K562 (cell line): ENCODE data around the gene DOCK1. TPM values are rescaled to one million over a fixed set of nuclear protein-coding genes. Genes with fewer than 3 reads are reported as not detected.

Experiments
- ATAC-seq: fragments of 200-7000 bp; cut with Tn5 transposase; 3 replicates; pipeline ENCODE4 v1.9.1; 2020; ENCODE audit warnings: moderate library complexity
- BruUV-seq: library from RNA; stranded (reverse); fragments of 400-500 nt; replicated peaks from 2 replicates; lab custom pipeline; 2021; lab: Mats Ljungman, UMichigan
- CTCF ChIA-PET: fragments of 300-600 bp; formaldehyde crosslinking; extraction: SDS; loops from one replicate; lab custom pipeline; 2021; ENCODE audit warnings: low intra/inter-chr PET ratio; lab: Yijun Ruan, JAX
- POLR2A ChIA-PET: fragments of 300-600, 350-650 bp; sonication (Branson Sonifier 250); formaldehyde crosslinking; extraction: SDS; loops from one replicate; lab custom pipeline; 2021; ENCODE audit warnings: antibody characterized with exemption, inconsistent platforms; lab: Yijun Ruan, JAX
- DNase-seq, 4 experiments: peaks; one replicate each; pipeline versions ENCODE4 v3.0.0 to v3.0.0-alpha.2; 2011 to 2018; ENCODE audit warnings: low spot score in 3 of 4, mixed read lengths in 3 of 4; ENCODE audit errors: extremely low read depth in 1 of 4
- FAIRE-seq: peaks from 2 replicates; lab custom pipeline; 2011; peaks lifted over from hg19 to GRCh38; lab: Jason Lieb, UNC
- H2AFZ ChIP-seq: 2 replicates; pipeline ENCODE4 v1.6.0; 2011; ENCODE audit warnings: low read depth, low read length, control low read depth, inconsistent platforms
- H3K27ac ChIP-seq: fragments of 200-600 bp; 3 replicates; pipeline ENCODE4 v1.8.0; 2011; ENCODE audit warnings: low read depth, mild to moderate bottlenecking, control low read depth, inconsistent platforms, low read length, moderate library complexity, mixed read lengths; ENCODE audit errors: extremely low read depth
- H3K27me3 ChIP-seq, 2 experiments: fragments of 300-600 bp in 1 of 2; 2 replicates in 1 of 2; 3 replicates in 1 of 2; pipeline versions ENCODE4 v1.6.0 to v1.8.0; 2011; ENCODE audit warnings: inconsistent platforms in 2 of 2, low read length in 2 of 2, mild to moderate bottlenecking in 1 of 2, mixed read lengths in 1 of 2, moderate library complexity in 1 of 2; ENCODE audit not compliant: control insufficient read depth in 2 of 2, insufficient read depth in 2 of 2
- H3K36me3 ChIP-seq: fragments of 300-600 bp; 3 replicates; pipeline ENCODE4 v1.8.0; 2011; ENCODE audit warnings: mild to moderate bottlenecking, low read length, inconsistent platforms; ENCODE audit not compliant: control insufficient read depth, insufficient read depth
- H3K4me1 ChIP-seq, 2 experiments: fragments of 200-600 bp in 1 of 2; replicated peaks in 1 of 2; 2 replicates in 1 of 2; 3 replicates in 1 of 2; pipeline versions ENCODE4 v1.5.1 to v1.8.0; 2011; ENCODE audit warnings: inconsistent platforms in 2 of 2, low read length in 2 of 2, mild to moderate bottlenecking in 1 of 2, mixed read lengths in 1 of 2, moderate library complexity in 1 of 2; ENCODE audit not compliant: control insufficient read depth in 2 of 2, insufficient read depth in 2 of 2
- H3K4me2 ChIP-seq: 2 replicates; pipeline ENCODE4 v1.6.1; 2011; ENCODE audit warnings: low read length, control low read depth, inconsistent platforms, mixed read lengths; ENCODE audit not compliant: insufficient read depth
- H3K4me3 ChIP-seq: fragments of 200-600 bp; sonication (generic), shearing (Covaris generic); 2 replicates; pipeline ENCODE4 v1.5.1; 2016; ENCODE audit warnings: control low read depth, inconsistent platforms
- H3K79me2 ChIP-seq: fragments of 200-600 bp; 3 replicates; pipeline ENCODE4 v1.8.0; 2011; ENCODE audit warnings: low read length, inconsistent platforms; ENCODE audit not compliant: control insufficient read depth, insufficient read depth
- H3K9ac ChIP-seq, 2 experiments: 2 replicates each; pipeline versions ENCODE4 v1.6.0 to v1.6.1; 2011; ENCODE audit warnings: low read depth in 2 of 2, low read length in 2 of 2, control low read depth in 1 of 2, inconsistent platforms in 1 of 2, mild to moderate bottlenecking in 1 of 2, mixed read lengths in 1 of 2; ENCODE audit not compliant: insufficient read depth in 1 of 2
- H3K9me1 ChIP-seq: one replicate; pipeline ENCODE4 v1.6.0; 2011; ENCODE audit warnings: inconsistent platforms, mild to moderate bottlenecking, low read length, moderate library complexity; ENCODE audit not compliant: control insufficient read depth, insufficient read depth
- H3K9me3 ChIP-seq: replicated peaks from 2 replicates; pipeline ENCODE4 v1.5.1; 2011; ENCODE audit warnings: low read depth, low read length, inconsistent platforms; ENCODE audit not compliant: control insufficient read depth, insufficient read depth
- H4K20me1 ChIP-seq: replicated peaks from 2 replicates; pipeline ENCODE4 v1.6.1; 2011; ENCODE audit warnings: low read length, inconsistent platforms, mixed read lengths; ENCODE audit not compliant: control insufficient read depth, insufficient read depth
- ETV5 ChIP-seq: sonication (generic); formaldehyde crosslinking; IDR thresholded peaks from 2 replicates; pipeline ENCODE4 v1.4.0; 2020; ENCODE audit warnings: low read depth, mild to moderate bottlenecking, missing genetic modification reagents
- GABPB1 ChIP-seq: sonication (generic); formaldehyde crosslinking; IDR thresholded peaks from 2 replicates; pipeline ENCODE4 v1.8.0; 2022; ENCODE audit warnings: mild to moderate bottlenecking, missing genetic modification reagents
- GTF2E2 ChIP-seq: fragments of 200-800 bp; sonication (Bioruptor generic); IDR thresholded peaks from 2 replicates; pipeline ENCODE4 v1.6.1; 2016; ENCODE audit warnings: missing genetic modification characterization, missing compliant biosample characterization
- HNRNPLL ChIP-seq: fragments of 200-400 bp; formaldehyde crosslinking; IDR thresholded peaks from 2 replicates; pipeline ENCODE4 v1.6.1; 2017; ENCODE audit warnings: low read length, low read depth, mild to moderate bottlenecking; ENCODE audit not compliant: poor library complexity, severe bottlenecking
- HOXB6 ChIP-seq: fragments of 250-450 bp; sonication (Bioruptor Pico); IDR thresholded peaks from 2 replicates; pipeline ENCODE4 v1.5.1; 2022; ENCODE audit warnings: mild to moderate bottlenecking, borderline replicate concordance
- MED1 ChIP-seq: sonication (generic); formaldehyde crosslinking; IDR thresholded peaks from 2 replicates; pipeline ENCODE4 v1.8.1; 2023; ENCODE audit warnings: missing genetic modification reagents, borderline replicate concordance
- POLR2AphosphoS2 ChIP-seq: IDR thresholded peaks from 2 replicates; pipeline ENCODE4 v1.6.1; 2012; ENCODE audit warnings: low read length, improper control_type of control experiment
- POLR3A ChIP-seq: IDR thresholded peaks from 2 replicates; pipeline ENCODE4 v1.6.1; 2011; ENCODE audit warnings: borderline replicate concordance, mild to moderate bottlenecking, moderate library complexity; ENCODE audit not compliant: insufficient read length, insufficient read depth; ENCODE audit errors: extremely low read depth
- SRSF3 ChIP-seq: fragments of 200-400 bp; formaldehyde crosslinking; IDR thresholded peaks from 2 replicates; pipeline ENCODE4 v1.6.1; 2016; ENCODE audit warnings: mild to moderate bottlenecking, low read length, moderate library complexity; ENCODE audit not compliant: insufficient read depth
- ZNF778 ChIP-seq: fragments of 450-650 bp; formaldehyde crosslinking; IDR thresholded peaks from 2 replicates; pipeline ENCODE4 v1.4.0; 2020; ENCODE audit warnings: mild to moderate bottlenecking, moderate library complexity
- whole genome bisulfite sequencing: fragments of 100-300 bp; shearing (Covaris generic); methylation state at CpG from one replicate; pipeline ENCODE4 v1.1.6; 2016; ENCODE audit warnings: low coverage, mixed read lengths; ENCODE audit not compliant: insufficient coverage; ENCODE audit errors: missing lambda C conversion rate; 5-methylcytosine and 5-hydroxymethylcytosine counted together
- in situ Hi-C: fragments of 300-500 bp; cut with MboI; formaldehyde crosslinking; loops from 4 replicates; pipeline ENCODE4 v1.15.0; 2018; ENCODE audit warnings: inconsistent platforms, mixed read lengths
- intact Hi-C: fragments of 100-400 bp; cut with micrococcal nuclease; formaldehyde crosslinking; loops from 2 replicates; pipeline ENCODE4 v1.14.2; 2022
- polyA plus RNA-seq, 8 experiments: library from polyadenylated mRNA; depleted of rRNA in 4 of 8; stranded (reverse) in 5 of 8; unstranded in 3 of 8; fragments of >200 nt; fragmentation: Nextera tagmentation in 2 of 8; fragmentation: Illumina TruSeq in 1 of 8; extraction: Ambion mirVana in 2 of 8; extraction: Trizol in 1 of 8; gene quantifications; 2 replicates each; pipeline versions ENCODE4 v1.2.1 to v1.2.3, GENCODE V29; 2011 to 2014; ENCODE audit warnings: inconsistent platforms in 1 of 8, missing spikeins in 1 of 8
- total RNA-seq, 7 experiments: library from RNA; depleted of rRNA in 6 of 7; stranded (reverse); fragments of >200 nt in 6 of 7; fragmentation: Illumina TruSeq in 2 of 7; extraction: Trizol in 2 of 7; gene quantifications; 2 replicates each; pipeline versions ENCODE4 v1.2.1 to v1.2.3, GENCODE V29; 2011 to 2021; ENCODE audit warnings: low replicate concordance in 1 of 7
- TF ChIP-seq, protein P1 (sequence below), 2 experiments: IDR thresholded peaks in 1 of 2; conservative IDR thresholded peaks in 1 of 2; 2 replicates each; pipeline ENCODE4 v1.6.1; 2016; ENCODE audit warnings: low read depth in 2 of 2, mild to moderate bottlenecking in 1 of 2, missing compliant biosample characterization in 1 of 2, missing genetic modification characterization in 1 of 2, moderate library complexity in 1 of 2

Gene DOCK1
- total and polyA plus RNA-seq, 9 of the 15 experiments (the other 6 are each of a cell fraction or from before 2014, with no cell fraction given): 0.31 TPM; not detected in 8

GRCh38 chr10:127300868-127301321 is 395.7 kb downstream of the DOCK1 start:
- Histone ChIP-seq H3K4me1 (no peaks in the 10 kb centered on the region), H3K4me3 (no peak overlapping the region), H3K79me2 (no peaks in the 10 kb centered on the region), H3K9me3 (no peaks in the 10 kb centered on the region), H3K9me1 (no peaks in the 10 kb centered on the region), H3K9ac (no peak overlapping the region), H4K20me1 (no peaks in the 10 kb centered on the region), H3K4me2 (no peak overlapping the region), H3K27me3 (no peaks in the 10 kb centered on the region), H2AFZ (no peak overlapping the region), H3K27ac (no peak overlapping the region), H3K36me3 (no peaks in the 10 kb centered on the region)
- TF ChIP-seq ZNF778 (CRISPR knock-in tag) (no peak), POLR3A (no peak), ETV5 (CRISPR knock-in tag) (no peak), MED1 (no peak), GTF2E2 (tag) (no peak), HNRNPLL (no peak), GABPB1 (CRISPR knock-in tag) (no peak), HOXB6 (no peak), SRSF3 (no peak), POLR2AphosphoS2 (no peak)
- TF ChIP-seq, protein P1, sequence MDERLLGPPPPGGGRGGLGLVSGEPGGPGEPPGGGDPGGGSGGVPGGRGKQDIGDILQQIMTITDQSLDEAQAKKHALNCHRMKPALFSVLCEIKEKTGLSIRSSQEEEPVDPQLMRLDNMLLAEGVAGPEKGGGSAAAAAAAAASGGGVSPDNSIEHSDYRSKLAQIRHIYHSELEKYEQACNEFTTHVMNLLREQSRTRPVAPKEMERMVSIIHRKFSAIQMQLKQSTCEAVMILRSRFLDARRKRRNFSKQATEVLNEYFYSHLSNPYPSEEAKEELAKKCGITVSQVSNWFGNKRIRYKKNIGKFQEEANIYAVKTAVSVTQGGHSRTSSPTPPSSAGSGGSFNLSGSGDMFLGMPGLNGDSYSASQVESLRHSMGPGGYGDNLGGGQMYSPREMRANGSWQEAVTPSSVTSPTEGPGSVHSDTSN (CRISPR knock-in tag; IDR thresholded peaks at IDR 0.05; ENCODE audit: low read depth): no peak
- TF ChIP-seq, protein P1 (tag; conservative IDR thresholded peaks at IDR 0.05; ENCODE audit: low read depth): no peak
- ChIA-PET POLR2A (no interaction called here), CTCF (no interaction called here)
- DNase-seq: no peak
- 2% methylated on average over 10 of the region's 11 CpGs for WGBS
- FAIRE-seq: no peak
- in situ Hi-C loops: no loop called here
- BruUV-seq: no TSS peak
- intact Hi-C loops: no loop called here
- no peak for ATAC-seq
